GM23338 (cell line): ENCODE measurements around the gene JUNB. TPM values are rescaled to one million over a fixed set of nuclear protein-coding genes. Genes with fewer than 3 reads are reported as not detected.
A peak's percentile ranks its signal among the peaks of the same experiment; 100 is the strongest.

Source experiments
- ATAC-seq: fragments of 200-7000 bp; cut with Tn5 transposase; 3 replicates; pipeline ENCODE4 v1.9.1; 2020
- DNase-seq: peaks from one replicate; pipeline ENCODE4 v3.0.0-alpha.2; 2015; ENCODE audit warnings: low spot score
- H2AFZ ChIP-seq: fragments of 200-600 bp; sonication (generic); 2 replicates; pipeline ENCODE4 v1.8.0; 2016; ENCODE audit warnings: antibody characterized with exemption, mild to moderate bottlenecking, moderate library complexity
- H3F3A ChIP-seq: fragments of 200-600 bp; sonication (generic); replicated peaks from 2 replicates; pipeline ENCODE4 v1.8.0; 2017; ENCODE audit warnings: antibody characterized with exemption, mixed run types, low read depth
- H3K27ac ChIP-seq: fragments of 200-600 bp; sonication (generic); 2 replicates; pipeline ENCODE4 v1.6.1; 2016; ENCODE audit warnings: low read depth
- H3K27me3 ChIP-seq: fragments of 200-600 bp; sonication (generic); 2 replicates; pipeline ENCODE4 v1.8.0; 2016; ENCODE audit warnings: mild to moderate bottlenecking, mixed run types, moderate library complexity; ENCODE audit not compliant: insufficient read depth
- H3K36me3 ChIP-seq: fragments of 200-600 bp; sonication (generic); 2 replicates; pipeline ENCODE4 v1.8.0; 2016; ENCODE audit warnings: mild to moderate bottlenecking; ENCODE audit not compliant: insufficient read depth
- H3K4me1 ChIP-seq: fragments of 200-600 bp; sonication (generic); 2 replicates; pipeline ENCODE4 v1.8.0; 2016; ENCODE audit warnings: mild to moderate bottlenecking, moderate library complexity; ENCODE audit not compliant: insufficient read depth
- H3K4me2 ChIP-seq: fragments of 200-600 bp; sonication (generic); 2 replicates; pipeline ENCODE4 v1.7.1; 2017; ENCODE audit warnings: mixed run types
- H3K4me3 ChIP-seq: fragments of 200-600 bp; sonication (generic); 2 replicates; pipeline ENCODE4 v1.6.1; 2016; ENCODE audit warnings: mixed run types
- H3K79me2 ChIP-seq: fragments of 200-600 bp; sonication (generic); replicated peaks from 2 replicates; pipeline ENCODE4 v1.8.0; 2017; ENCODE audit warnings: mild to moderate bottlenecking; ENCODE audit not compliant: insufficient read depth
- H3K9me2 ChIP-seq: fragments of 200-600 bp; sonication (generic); 2 replicates; pipeline ENCODE4 v1.8.0; 2017; ENCODE audit not compliant: insufficient read depth
- H4K20me1 ChIP-seq: fragments of 200-600 bp; sonication (generic); replicated peaks from 2 replicates; pipeline ENCODE4 v1.8.0; 2017; ENCODE audit warnings: mild to moderate bottlenecking; ENCODE audit not compliant: insufficient read depth
- H3K27ac Mint-ChIP-seq: 2 replicates; pipeline ENCODE4 v1.8.0; 2020; ENCODE audit warnings: inconsistent platforms, mild to moderate bottlenecking, moderate library complexity, mixed read lengths
- H3K27me3 Mint-ChIP-seq: 3 replicates; pipeline ENCODE4 v1.8.0; 2022; ENCODE audit warnings: low read depth, mild to moderate bottlenecking, moderate library complexity, mixed read lengths, inconsistent platforms; ENCODE audit not compliant: insufficient read depth, poor library complexity
- H3K36me3 Mint-ChIP-seq: 3 replicates; pipeline ENCODE4 v1.8.0; 2021; ENCODE audit warnings: low read depth, mild to moderate bottlenecking, inconsistent platforms, moderate library complexity, mixed read lengths
- H3K4me1 Mint-ChIP-seq: 3 replicates; pipeline ENCODE4 v1.8.0; 2020; ENCODE audit warnings: mild to moderate bottlenecking, inconsistent platforms, mixed read lengths
- H3K4me3 Mint-ChIP-seq: 3 replicates; pipeline ENCODE4 v1.8.0; 2021; ENCODE audit warnings: moderate library complexity, mild to moderate bottlenecking, inconsistent platforms, mixed read lengths
- H3K9me3 Mint-ChIP-seq: 3 replicates; pipeline ENCODE4 v1.8.0; 2020; ENCODE audit warnings: moderate library complexity, mild to moderate bottlenecking, inconsistent platforms, mixed read lengths
- CTCF ChIP-seq, 2 experiments: fragments of 200-600 bp in 1 of 2; sonication (generic) in 1 of 2; conservative IDR thresholded peaks; 2 replicates each; pipeline versions ENCODE4 v1.5.1 to v1.6.1; 2016 to 2017; ENCODE audit warnings: antibody characterized with exemption in 2 of 2, low read depth in 2 of 2, mild to moderate bottlenecking in 2 of 2, moderate library complexity in 1 of 2
- EZH2 ChIP-seq: fragments of 200-600 bp; sonication (generic); IDR thresholded peaks from one replicate; pipeline ENCODE4 v1.8.0; 2017; ENCODE audit warnings: antibody characterized with exemption, mild to moderate bottlenecking, low read depth; ENCODE audit not compliant: unreplicated experiment
- EZH2phosphoT487 ChIP-seq: fragments of 200-600 bp; sonication (generic); IDR thresholded peaks from one replicate; pipeline ENCODE4 v1.8.1; 2018; ENCODE audit warnings: antibody characterized with exemption; ENCODE audit not compliant: unreplicated experiment
- JUNB ChIP-seq: IDR thresholded peaks from one replicate; pipeline ENCODE4 v1.6.1; 2016; ENCODE audit warnings: antibody characterized with exemption; ENCODE audit not compliant: unreplicated experiment
- NANOG ChIP-seq: IDR thresholded peaks from 2 replicates; pipeline ENCODE4 v1.6.1; 2016; ENCODE audit warnings: antibody characterized with exemption, borderline replicate concordance
- POLR2AphosphoS5 ChIP-seq: IDR thresholded peaks from 2 replicates; pipeline ENCODE4 v1.6.1; 2016; ENCODE audit warnings: antibody characterized with exemption, low read depth
- REST ChIP-seq: IDR thresholded peaks from one replicate; pipeline ENCODE4 v1.6.1; 2018; ENCODE audit warnings: antibody characterized with exemption; ENCODE audit not compliant: unreplicated experiment
- STAT1 ChIP-seq: IDR thresholded peaks from one replicate; pipeline ENCODE4 v1.6.1; 2016; ENCODE audit warnings: antibody characterized with exemption; ENCODE audit not compliant: unreplicated experiment
- ZNF114 ChIP-seq: fragments of 250-450 bp; sonication (Bioruptor Pico); IDR thresholded peaks from 2 replicates; pipeline ENCODE4 v1.5.0; 2020; ENCODE audit warnings: mild to moderate bottlenecking, moderate library complexity
- ZNF331 ChIP-seq: fragments of 250-450 bp; sonication (Bioruptor Pico); IDR thresholded peaks from 2 replicates; pipeline ENCODE4 v1.5.0; 2020; ENCODE audit warnings: low read depth, mild to moderate bottlenecking, moderate library complexity
- long read RNA-seq: library from polyadenylated mRNA; unstranded; transcript quantifications from one replicate; pipeline ENCODE4 v2.0.0, GENCODE V29; 2020; ENCODE audit not compliant: unreplicated experiment
- polyA plus RNA-seq: library from polyadenylated mRNA; unstranded; fragments of >200 nt; fragmentation: Nextera tagmentation; extraction: Ambion mirVana; gene quantifications from 2 replicates; pipeline ENCODE4 v1.2.1, GENCODE V29; 2016
- total RNA-seq: library from RNA; depleted of rRNA; stranded (reverse); fragments of >200 nt; shearing (Covaris generic); gene quantifications from 2 replicates; pipeline ENCODE4 v1.2.3, GENCODE V29; 2014; rRNA removed
- TF ChIP-seq, protein P1 (sequence below): IDR thresholded peaks from 2 replicates; pipeline ENCODE4 v1.6.1; 2016; ENCODE audit warnings: antibody characterized with exemption

JUNB gene
- 16.0 and 20.2 TPM in 2 replicates for total RNA-seq
- polyA plus RNA-seq = 7.7 and 7.8 TPM in 2 replicates
- long read RNA-seq, partial matches to known transcripts = 0 of 4 reads
- long read RNA-seq, other reads (novel, unspliced or antisense) = 0 of 4 reads

DNA sequence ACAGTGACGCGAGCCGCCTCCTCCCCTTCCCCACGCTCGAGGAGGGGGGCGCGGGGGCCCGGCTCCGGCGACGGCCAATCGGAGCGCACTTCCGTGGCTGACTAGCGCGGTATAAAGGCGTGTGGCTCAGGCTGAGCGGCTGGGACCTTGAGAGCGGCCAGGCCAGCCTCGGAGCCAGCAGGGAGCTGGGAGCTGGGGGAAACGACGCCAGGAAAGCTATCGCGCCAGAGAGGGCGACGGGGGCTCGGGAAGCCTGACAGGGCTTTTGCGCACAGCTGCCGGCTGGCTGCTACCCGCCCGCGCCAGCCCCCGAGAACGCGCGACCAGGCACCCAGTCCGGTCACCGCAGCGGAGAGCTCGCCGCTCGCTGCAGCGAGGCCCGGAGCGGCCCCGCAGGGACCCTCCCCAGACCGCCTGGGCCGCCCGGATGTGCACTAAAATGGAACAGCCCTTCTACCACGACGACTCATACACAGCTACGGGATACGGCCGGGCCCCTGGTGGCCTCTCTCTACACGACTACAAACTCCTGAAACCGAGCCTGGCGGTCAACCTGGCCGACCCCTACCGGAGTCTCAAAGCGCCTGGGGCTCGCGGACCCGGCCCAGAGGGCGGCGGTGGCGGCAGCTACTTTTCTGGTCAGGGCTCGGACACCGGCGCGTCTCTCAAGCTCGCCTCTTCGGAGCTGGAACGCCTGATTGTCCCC is at the start of gene JUNB:
TSS of gene JUNB (plus strand) at position 142 of the 706 bp plus-strand sequence. CDS start at position 428, 286 bp downstream.
- ATAC-seq (peak; percentile 20), DNase-seq (peak; percentile 87)
- Mint-ChIP-seq H3K4me3 (peak within 1 kb of the TSS; percentile 85), H3K27me3 (peaks cover 46% of the 10 kb centered on the region), H3K36me3 (peaks cover 4% of the 10 kb centered on the region; the same call in 2 of the 3 replicates), H3K27ac (no peak within 1 kb of the TSS), H3K4me1 (peaks cover 36% of the 10 kb centered on the region), H3K9me3 (peaks cover 3% of the 10 kb centered on the region; the same call in 2 of the 3 replicates)
- H3K27me3 ChIP-seq = peaks cover 27% of the 10 kb centered on the region
- peak within 1 kb of the TSS; percentile 83 for H3K4me3 ChIP-seq
- TF ChIP-seq CTCF (conservative IDR thresholded peaks at IDR 0.05; ENCODE audit: low read depth in 2 of 2) (no peak), POLR2AphosphoS5 (peak; percentile 97), ZNF331 (no peak), REST (no peak), EZH2phosphoT487 (no peak), EZH2 (no peak)
- H4K20me1 ChIP-seq = no peaks in the 10 kb centered on the region
- no peaks in the 10 kb centered on the region for H3K9me2 ChIP-seq
- no peaks in the 10 kb centered on the region for H3K36me3 ChIP-seq
- H3F3A ChIP-seq = peaks cover 29% of the 10 kb centered on the region; the same call in 1 of the 2 replicates
- H3K27ac ChIP-seq = peak within 1 kb of the TSS; percentile 87
- peaks cover 42% of the 10 kb centered on the region for H3K4me1 ChIP-seq
- peak within 1 kb of the TSS; percentile 78 for H2AFZ ChIP-seq
- H3K79me2 ChIP-seq = no peaks in the 10 kb centered on the region
- peak within 1 kb of the TSS; percentile 96 for H3K4me2 ChIP-seq

DNA sequence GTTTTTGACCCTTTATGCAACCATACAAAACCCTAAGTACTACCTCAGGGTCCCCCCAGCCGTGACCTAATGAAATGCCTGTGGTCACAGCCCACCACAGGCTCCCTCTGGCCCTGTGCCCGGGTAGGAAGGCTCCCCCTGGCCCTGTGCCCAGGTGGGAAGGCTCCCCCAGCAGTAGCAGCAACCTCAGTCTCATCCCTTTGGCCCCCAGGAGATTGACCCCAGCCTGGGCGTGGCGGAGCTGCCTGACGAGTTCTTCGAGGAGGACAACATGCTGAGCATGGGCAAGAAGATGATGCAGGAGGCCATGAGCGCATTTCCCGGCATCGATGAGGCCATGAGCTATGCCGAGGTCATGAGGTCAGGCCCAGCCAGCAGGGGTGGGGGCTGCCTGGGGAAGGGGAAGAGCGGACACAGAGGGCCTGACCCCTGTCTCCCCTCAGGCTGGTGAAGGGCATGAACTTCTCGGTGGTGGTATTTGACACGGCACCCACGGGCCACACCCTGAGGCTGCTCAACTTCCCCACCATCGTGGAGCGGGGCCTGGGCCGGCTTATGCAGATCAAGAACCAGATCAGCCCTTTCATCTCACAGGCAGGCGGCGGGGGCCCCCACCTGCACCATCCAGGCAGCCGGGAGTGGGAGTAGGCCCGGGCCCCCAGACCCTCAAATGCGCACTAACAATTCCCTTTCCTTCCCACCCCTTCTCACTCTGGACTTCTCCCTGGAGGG is 46.0 kb upstream of the JUNB start:
- no peak overlapping the region for H3K4me2 ChIP-seq
- no peaks in the 10 kb centered on the region for H4K20me1 ChIP-seq
- H3K4me3 ChIP-seq = no peak overlapping the region
- H2AFZ ChIP-seq = no peak overlapping the region
- no peaks in the 10 kb centered on the region for H3K9me3 Mint-ChIP-seq
- H3K4me1 ChIP-seq = no peaks in the 10 kb centered on the region
- no peak overlapping the region for H3K4me3 Mint-ChIP-seq
- H3K27me3 Mint-ChIP-seq = peaks cover 13% of the 10 kb centered on the region
- no peak for DNase-seq
- H3F3A ChIP-seq = no peaks in the 10 kb centered on the region
- H3K27ac Mint-ChIP-seq = no peak overlapping the region; the same call in 1 of the 2 replicates
- H3K36me3 Mint-ChIP-seq = peaks cover 54% of the 10 kb centered on the region
- no peaks in the 10 kb centered on the region for H3K4me1 Mint-ChIP-seq
- H3K36me3 ChIP-seq = no peaks in the 10 kb centered on the region; the same call in 1 of the 2 replicates
- no peaks in the 10 kb centered on the region for H3K27me3 ChIP-seq
- no peak overlapping the region for H3K27ac ChIP-seq
- no peak for ATAC-seq
- no peaks in the 10 kb centered on the region for H3K79me2 ChIP-seq
- no peaks in the 10 kb centered on the region for H3K9me2 ChIP-seq
- no peak for TF ChIP-seq ZNF331
- no peak for TF ChIP-seq POLR2AphosphoS5
- no peak for TF ChIP-seq EZH2phosphoT487
- no peak for TF ChIP-seq REST
- TF ChIP-seq NANOG = no peak
- TF ChIP-seq, protein P1, sequence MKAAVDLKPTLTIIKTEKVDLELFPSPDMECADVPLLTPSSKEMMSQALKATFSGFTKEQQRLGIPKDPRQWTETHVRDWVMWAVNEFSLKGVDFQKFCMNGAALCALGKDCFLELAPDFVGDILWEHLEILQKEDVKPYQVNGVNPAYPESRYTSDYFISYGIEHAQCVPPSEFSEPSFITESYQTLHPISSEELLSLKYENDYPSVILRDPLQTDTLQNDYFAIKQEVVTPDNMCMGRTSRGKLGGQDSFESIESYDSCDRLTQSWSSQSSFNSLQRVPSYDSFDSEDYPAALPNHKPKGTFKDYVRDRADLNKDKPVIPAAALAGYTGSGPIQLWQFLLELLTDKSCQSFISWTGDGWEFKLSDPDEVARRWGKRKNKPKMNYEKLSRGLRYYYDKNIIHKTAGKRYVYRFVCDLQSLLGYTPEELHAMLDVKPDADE = no peak
- no peak for TF ChIP-seq JUNB
- TF ChIP-seq STAT1 = no peak
- no peak for TF ChIP-seq EZH2
- TF ChIP-seq ZNF114 (CRISPR knock-in tag) = no peak
